ENCODE results near the gene RPP14.

- TF ChIP-seq CTCF (conservative IDR thresholded peaks at IDR 0.05 in 1 of 2, IDR thresholded peaks at IDR 0.05 in 1 of 2; ENCODE audit: low read depth in 1 of 2, low read length in 2 of 2) (no peak), EZH2 (IDR thresholded peaks at IDR 0.05; ENCODE audit: low read length, missing control alignments) (no peak)
Measured at GRCh38 chr3:58296269-58296668, 9.8 kb upstream of the RPP14 start.

Data from fibroblast of lung (primary cell).